Esophagus muscularis mucosa (tissue), 3 donors: Measurements from ENCODE around the gene DNAH11.

Experiments used
- EP300 ChIP-seq: sonication (generic); formaldehyde crosslinking; IDR thresholded peaks from one replicate; pipeline ENCODE4 v1.6.1; 2017; ENCODE audit warnings: antibody characterized with exemption
- TF ChIP-seq, protein P1 (sequence below), 3 experiments: fragments of 200-600 bp in 2 of 3; fragments of 450-650 bp in 1 of 3; sonication (generic) in 2 of 3; IDR thresholded peaks; one replicate each; pipeline ENCODE4 v1.5.1; 2017 to 2019; ENCODE audit warnings: antibody characterized with exemption in 3 of 3, mild to moderate bottlenecking in 2 of 3, moderate library complexity in 1 of 3

DNA sequence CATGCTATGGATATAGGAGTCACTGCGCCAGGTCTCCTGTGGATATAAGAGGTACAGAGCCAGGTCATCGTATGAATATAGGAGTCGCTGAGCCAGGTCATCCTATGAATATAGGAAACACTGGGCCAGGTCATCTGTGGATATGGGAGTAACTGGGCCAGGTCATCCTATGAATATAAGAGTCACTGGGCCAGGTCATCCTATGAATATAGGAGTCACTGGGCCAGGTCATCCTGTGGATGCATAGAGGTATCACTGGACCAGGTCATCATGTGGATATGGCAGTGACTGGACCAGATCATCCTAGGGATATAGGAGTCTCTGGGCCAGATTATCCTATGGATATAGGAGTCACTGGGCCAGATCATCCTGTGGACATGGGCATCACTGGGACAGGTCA, 181.7 kb downstream of the DNAH11 start:
- TF ChIP-seq EP300 = no peak
- TF ChIP-seq, protein P1, sequence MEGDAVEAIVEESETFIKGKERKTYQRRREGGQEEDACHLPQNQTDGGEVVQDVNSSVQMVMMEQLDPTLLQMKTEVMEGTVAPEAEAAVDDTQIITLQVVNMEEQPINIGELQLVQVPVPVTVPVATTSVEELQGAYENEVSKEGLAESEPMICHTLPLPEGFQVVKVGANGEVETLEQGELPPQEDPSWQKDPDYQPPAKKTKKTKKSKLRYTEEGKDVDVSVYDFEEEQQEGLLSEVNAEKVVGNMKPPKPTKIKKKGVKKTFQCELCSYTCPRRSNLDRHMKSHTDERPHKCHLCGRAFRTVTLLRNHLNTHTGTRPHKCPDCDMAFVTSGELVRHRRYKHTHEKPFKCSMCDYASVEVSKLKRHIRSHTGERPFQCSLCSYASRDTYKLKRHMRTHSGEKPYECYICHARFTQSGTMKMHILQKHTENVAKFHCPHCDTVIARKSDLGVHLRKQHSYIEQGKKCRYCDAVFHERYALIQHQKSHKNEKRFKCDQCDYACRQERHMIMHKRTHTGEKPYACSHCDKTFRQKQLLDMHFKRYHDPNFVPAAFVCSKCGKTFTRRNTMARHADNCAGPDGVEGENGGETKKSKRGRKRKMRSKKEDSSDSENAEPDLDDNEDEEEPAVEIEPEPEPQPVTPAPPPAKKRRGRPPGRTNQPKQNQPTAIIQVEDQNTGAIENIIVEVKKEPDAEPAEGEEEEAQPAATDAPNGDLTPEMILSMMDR (IDR thresholded peaks at IDR 0.05) = no peak
